NCI-H510A (cell line): ENCODE measurements around the gene CGB3.
"Not testable (repeated sequence)": the region's sequence is repeated elsewhere in the genome, so short reads cannot be mapped to it uniquely, and the experiment has no call there.

ENCODE experiments used
- DNase-seq: peaks from one replicate; lab custom pipeline; 2025; lab: John Stamatoyannopoulos, UW

CGB3 gene

DNA sequence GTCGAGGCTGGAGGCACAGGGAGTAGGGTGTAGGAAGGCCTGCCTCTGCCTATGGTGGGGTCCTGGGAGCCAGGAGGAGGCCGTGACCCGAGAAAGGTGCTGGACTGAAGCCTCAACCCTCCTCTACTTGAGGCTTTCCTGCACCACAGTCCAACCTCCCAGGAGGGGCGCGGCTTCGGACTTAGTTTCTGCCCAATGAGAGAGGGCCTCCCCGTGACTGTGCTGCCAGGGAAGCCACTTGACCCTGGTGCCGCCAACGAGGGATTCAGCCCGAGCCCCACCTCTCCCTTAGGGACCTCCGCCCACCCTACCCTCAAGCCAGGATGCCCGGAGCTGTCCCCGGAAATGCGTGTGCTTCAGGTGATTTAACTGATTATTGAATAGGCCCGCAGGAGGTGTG, at the start of gene CGB3:
CGB3 (minus strand) TSS at position 101 of the 400 bp plus-strand sequence. CDS start 362 bp downstream, outside the sequence.
- not testable (repeated sequence) for DNase-seq

DNA sequence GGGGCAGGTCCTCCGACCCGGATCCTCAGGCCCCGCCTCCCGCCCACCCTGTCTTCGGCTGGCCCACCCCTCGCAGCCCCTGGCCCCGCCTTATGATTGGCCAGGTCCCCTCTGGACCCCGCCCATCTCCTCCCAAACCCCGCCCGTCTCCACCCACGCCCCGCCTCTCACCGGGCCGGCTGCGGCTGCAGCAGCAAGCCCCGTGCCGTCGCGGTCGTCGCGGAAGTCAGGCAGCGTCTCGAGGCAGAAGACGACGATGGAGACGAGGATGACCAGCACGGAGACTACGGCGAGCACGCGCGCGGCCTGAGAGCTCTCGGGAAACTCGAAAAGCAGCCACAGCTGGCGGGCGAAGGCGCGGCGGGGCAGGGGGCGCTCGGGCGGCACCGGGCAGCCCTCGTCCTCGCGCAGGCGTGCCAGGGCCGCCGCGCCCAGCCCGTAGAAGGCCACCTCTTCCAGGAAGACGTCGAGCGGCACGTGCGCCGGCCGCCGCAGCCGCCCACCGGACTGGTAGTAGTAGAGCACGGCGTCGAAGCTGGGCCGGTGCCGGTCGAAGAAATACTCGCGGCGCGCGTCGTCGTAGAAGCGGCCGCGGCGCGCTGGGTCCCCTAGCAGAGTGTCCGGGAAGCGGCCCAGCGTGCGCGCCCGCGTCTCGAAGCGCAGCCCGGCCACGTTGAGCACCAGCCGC, 47.9 kb upstream of the CGB3 start:
- no peak for DNase-seq

DNA sequence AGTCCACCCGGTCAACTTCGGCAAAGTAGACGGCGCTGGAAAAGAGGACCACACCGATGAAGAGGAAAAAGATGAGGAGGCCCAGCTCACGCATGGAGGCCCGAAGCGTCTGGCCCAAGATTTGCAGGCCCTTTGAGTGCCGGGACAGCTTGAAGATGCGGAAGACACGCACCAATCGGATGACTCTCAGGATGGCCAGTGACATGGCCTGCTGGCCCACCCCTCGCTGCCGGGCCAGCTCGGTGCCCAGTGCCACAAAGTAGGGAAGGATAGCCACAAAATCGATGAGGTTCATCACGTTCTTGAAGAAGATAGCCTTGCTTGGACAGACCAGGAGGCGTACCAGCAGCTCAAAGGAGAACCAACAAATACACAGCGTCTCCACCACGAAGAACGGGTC, 46.3 kb upstream of the CGB3 start:
- no peak for DNase-seq

DNA sequence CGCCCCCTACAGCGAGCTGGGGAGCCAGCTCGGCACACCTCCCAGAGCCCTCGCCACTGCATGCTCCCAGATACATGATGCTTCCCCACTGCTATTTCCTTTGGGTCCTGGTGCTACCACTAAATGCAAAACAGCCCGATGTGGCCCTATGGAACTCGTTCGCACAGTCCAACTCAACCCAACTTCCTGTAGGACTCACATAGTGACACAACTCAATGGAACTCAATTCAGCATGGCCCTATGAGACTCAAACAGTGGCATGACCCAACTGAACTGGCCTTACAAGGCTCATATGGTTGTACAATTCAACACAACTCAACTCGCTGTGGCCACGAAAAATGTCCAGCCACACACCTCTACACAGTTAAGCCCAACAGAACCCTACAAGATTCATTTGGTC, 44.9 kb upstream of the CGB3 start:
- DNase-seq = no peak

DNA sequence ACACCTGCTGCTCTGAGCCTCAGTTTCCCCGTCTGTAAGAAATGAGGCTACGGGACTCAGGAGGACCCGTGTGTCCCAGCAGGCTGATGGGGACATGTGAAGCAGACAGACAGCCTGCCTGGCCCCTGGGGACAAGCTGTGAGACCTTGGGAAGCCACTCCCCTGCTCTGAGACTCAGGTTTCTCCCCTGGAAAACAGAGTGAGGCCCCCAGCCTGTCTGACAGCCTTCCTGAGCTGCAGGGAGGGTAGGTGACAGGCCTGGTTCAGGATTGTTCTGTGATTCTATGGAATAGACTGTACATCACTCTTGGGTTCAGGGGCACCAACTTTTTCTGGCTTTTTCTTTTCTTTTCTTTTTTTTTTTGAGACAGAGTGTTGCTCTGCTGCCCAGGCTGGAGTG, 43.4 kb upstream of the CGB3 start:
- DNase-seq = no peak

DNA sequence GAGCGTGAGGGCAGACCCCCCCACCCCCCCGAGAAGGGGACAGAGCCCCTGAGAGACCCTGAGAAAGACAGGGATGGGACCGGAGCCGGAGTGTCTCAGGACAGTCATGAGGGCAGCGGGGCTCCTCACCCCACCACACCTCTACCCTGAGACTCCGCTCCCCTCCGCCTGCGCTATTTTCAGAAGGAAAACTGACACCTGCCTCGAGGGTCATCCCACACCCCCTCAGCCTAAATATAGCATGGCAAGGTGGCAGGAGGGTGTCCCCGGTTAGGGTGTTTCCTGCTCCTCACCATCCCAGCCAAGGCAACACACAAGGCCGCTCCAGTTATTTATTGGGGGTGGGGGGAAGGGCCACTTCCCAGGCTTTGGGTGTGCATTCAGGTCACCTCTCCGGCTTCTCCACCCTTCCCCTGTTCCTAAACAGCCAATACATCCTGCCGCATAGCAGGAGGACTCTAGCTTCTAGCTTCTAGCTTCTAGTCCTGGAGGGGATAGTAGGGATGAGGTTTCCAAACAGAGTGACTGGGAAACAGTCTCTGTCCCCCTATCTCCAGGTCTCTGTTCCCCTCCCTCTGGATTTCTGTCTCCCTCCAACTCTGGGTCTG, 41.9 kb upstream of the CGB3 start:
- DNase-seq = no peak

DNA sequence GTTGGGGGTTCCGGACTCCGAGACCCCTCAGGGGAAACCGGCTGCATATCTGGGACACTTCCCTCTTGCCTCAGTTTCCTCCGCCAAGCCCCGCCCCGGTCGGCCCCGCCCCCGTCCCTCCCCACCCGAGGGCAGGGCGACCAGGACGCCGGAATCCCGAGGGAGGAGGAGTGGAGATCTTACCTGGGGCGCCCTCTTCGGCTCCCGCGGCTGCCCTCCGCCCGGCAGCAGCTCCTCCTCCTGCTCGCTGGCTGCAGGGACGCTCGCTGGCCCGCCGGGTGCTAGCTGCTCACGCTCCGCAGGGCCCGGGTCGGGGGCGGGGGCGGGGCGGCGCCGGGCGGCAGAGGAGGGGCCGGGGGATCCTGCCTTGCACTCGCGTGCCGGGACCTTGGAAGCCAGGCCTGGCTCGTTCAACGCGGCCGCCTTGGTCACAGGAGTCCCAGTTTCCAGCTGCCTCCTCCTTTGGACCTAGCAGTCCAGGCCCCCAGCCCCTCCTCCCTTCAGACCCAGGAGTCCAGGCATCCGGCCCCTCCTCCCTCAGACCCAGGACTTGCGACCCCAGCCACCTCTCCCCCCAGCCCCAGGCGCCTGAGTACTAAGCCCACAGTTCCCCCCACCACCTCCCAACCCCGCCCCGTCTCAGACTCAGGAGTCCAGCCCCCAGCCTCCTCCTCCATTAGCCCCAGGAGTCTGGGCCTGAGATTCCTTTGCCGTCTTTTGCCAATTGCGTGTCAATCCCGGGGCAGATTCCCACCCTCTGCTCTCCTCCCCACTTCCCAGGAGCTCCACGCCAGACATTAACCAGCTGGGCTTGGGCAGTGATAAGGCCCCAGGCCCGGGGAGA, 40.9 kb upstream of the CGB3 start, which contains the start of gene NTF4:
NTF4 (minus strand) TSS at position 51 of the 844 bp plus-strand sequence. CDS start 2,821 bp downstream, outside the sequence.
- no peak for DNase-seq

DNA sequence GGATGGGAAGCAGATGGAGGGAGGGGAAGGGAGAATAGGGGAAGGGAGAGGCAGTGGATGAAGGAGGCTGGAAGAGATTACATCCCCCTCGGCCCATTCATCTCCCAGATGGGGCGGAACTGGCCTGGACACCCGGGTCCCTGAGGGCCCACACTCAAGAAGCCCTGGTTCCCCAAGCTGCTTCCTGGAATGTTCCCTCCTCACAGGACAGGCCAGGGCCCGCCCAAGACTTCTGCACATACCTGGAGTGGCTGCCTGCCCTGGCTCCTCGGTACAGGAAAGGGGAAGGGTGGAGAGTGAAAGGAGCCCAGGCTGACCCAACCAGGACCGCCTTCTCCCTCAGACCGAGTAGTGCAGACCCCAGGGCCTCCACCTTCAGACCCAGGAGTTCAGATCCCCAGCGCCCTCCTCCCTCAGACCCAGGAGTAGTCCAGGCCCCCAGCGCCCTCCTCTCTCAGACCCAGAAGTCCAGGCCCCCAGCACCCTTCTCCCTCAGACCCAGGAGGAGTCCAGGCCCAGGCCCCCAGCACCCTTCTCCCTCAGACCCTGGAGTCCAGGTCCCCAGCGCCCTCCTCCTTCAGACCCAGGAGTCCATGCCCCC, 40.0 kb upstream of the CGB3 start:
- DNase-seq = no peak

DNA sequence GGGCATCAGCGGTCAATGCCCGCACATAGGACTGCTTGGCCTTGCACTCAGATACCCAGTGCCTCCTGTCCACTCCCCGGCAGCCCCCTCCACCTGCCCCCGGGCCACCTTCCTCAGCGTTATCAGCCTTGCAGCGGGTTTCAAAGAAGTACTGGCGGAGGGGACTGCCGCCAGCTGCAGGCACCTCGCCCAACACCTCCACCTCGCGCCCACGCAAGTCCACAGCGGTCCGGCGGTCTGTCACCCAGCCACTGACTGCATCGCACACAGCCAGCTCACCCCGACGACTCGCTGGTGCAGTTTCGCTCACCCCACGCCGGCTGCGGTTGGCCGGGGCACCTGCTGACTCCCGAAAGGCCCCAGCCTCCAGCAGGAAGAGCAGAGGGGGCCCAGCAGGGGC, 37.3 kb upstream of the CGB3 start:
- DNase-seq = no peak

DNA sequence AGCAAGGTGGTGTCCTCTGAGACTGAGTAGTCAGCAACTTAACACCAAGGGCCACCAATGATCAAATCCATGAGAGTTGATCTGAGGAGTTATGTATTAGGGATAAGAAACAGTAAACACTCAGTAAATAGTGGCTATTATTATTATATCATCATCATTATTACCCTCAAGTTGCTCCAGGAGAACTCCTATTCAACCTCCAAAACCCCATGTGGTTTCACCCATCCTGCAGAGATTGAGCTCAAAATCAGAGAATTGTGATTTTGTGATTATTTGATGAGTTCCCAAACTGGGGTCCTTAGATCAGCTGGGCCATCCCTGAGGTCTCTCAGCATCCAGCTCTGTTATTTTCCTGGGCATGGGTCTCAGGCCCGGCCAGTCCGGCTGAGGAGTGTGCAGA, 36.9 kb upstream of the CGB3 start:
- no peak for DNase-seq

DNA sequence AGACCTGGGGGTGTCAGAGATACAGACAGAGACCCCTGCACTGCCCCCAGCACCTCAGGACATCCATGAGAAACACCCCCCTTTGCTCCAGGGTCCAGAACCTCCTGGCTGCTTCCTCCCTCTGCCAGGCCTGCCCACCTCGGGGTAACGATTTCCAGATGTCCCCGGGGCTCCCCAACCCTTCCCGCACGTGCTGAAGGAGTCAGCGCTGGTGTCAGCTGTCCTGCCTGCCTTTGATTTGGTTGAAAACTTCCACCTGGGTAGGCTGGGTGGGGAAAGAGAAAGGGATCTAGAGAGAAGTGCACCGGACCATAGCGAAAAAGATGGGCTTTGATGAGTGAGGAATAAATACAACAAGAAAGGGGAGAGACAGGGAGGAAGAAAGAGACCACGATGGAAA, 34.9 kb upstream of the CGB3 start:
- DNase-seq = no peak

DNA sequence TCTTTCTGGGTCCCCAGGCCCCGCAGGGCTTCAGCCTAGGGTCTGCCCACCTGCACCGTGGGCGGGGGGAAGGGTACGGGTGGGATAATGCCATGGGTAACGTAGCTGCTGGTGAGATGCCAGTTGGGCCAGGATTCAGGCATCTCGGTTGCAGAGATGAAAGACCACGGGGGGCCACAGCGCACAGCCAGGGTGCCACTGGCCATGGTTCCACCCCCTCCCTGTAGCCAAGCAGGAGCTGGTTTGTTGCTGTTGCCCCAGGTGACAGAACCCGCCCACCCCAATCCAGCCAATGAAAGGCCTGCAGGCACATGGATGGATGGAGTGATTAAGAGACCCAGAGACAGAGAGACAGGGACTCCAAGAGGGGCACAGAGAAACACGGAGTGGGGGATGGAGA, 34.4 kb upstream of the CGB3 start:
- no peak for DNase-seq

DNA sequence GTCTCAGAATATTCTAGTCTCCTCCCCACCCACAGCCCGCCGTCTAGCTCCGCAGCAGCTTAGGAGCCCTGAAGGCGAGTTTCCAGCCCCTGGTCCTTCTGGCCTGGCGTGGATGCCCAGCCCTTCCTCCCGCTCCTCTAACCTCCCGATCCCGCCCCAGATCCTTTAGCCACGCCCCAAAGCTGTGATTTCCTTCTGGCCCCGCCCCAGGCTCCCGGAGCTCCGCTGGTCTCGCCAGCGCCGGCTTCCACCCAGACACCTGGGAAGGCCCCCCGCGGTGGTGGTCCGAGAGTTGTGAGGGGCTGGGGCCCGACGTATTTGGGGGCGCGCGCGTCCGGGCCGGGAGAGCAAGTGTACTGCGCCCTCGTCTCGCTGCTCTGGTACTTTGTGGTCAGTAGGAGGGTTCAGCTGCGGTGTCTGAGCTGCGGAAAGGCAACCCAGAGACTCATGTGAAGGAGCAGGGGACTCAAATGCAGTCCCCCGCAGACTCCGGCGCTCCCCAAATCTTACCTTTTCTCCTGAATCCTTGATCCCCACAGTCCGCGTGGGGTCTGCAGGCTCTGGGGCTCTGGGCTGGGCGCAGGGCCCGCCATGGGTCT, 33.6 kb upstream of the CGB3 start, which contains the start of gene CGB7:
CGB7 (minus strand) TSS at position 114 of the 599 bp plus-strand sequence. CDS start 2,374 bp downstream, outside the sequence.
- no peak for DNase-seq

DNA sequence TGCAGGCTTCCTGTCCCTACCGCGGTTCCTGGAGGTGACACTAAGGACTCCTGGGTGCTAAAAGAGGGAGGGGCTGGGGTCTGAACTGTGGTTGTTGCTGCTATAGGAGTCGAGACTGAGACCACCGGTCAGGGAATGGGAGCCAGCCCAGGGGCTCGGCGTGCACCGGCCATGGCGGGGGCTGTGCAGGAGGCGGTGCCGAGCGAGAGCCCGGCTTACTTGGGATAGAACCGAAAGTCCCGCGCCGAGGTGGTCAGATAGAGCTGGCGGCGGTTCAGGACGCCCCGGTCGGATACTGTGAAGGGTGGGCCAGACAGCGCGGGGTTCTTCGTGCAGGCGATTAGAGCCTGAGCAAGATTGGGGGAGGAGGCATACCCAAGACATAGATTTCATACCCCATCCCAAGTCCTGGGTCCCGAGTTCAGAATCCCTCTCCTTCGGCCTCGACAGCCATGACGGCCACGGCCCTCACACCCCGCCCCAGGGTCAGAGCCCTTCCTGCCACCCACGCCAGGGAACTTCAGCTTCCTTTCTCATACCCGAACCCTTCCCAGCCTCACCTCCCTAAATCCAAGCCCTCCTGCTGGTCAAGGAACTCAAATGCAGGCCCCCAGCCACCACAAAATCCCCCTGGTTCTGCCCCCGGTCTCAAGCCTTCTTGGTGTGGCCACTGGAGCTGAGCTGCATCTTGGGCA, 32.9 kb upstream of the CGB3 start:
- not testable (repeated sequence) for DNase-seq

DNA sequence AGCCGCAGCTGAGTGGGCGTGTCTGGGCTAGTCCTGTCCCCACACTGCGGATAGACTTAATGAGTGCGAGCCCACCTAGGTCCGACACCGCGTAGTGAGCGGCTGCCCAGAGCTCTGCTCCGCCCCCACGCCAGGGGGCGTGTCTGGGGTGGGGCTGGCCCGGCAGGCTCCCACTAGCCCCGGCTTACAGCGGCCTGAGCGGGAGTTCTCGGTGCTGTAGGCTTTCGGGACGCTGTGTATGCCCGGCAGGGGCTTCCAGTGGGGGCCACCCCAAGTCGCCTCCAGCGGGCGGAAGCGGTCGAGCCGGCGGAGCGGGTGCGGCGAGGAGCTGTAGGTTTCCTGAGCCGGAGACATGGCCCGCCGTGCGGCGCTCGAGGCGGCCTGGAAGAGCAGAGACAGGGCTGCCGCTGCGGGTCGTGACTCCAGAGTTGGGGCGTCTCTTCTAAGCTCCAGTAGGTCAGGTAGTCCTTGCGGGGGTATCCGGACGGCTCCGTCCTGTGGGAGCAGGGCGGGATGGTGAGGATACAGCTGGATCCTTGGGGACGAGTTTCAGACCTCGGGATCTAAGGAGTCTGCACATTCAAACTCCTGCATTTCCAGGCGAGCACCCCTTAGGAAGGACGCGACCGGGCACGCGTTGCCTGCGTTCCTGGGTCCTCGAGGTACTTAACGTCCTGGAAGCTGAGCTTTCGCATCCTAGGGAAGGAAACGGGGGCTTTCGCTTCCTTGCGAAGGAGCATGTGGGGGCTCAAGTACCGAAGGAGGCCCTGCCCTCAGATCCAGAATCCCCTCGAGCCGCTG, 32.2 kb upstream of the CGB3 start:
- DNase-seq = no peak

DNA sequence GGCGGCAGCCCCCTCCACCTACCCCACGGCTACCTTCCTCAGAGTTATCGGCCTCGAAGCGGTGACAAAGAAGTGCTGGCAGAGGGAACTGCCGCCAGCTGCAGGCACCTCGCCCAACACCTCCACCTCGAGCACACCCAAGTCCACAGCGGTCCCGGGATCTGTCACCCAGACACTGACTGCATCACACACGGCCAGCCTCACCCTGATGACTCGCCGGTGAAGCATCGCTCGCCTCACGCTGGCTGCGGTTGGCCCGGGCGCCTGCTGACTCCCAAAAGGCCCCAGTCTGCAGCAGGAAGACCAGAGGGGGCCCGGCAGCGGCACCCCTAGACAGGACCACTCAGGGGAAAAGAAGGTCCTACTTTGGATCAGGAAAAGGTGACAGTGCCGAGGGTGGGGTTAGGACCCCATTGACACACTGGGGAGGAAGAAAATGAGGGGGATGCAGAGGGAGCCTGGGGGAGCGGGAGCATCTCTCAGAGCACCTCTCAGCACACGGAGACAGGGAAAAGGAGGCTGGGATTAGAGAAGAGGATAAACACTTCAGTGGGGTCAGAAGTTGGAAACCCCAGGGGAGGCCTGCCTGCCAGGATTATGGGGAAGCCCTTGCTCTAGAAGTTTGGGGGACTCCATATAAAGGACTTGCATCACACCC, 26.4 kb upstream of the CGB3 start:
- not testable (repeated sequence) for DNase-seq

DNA sequence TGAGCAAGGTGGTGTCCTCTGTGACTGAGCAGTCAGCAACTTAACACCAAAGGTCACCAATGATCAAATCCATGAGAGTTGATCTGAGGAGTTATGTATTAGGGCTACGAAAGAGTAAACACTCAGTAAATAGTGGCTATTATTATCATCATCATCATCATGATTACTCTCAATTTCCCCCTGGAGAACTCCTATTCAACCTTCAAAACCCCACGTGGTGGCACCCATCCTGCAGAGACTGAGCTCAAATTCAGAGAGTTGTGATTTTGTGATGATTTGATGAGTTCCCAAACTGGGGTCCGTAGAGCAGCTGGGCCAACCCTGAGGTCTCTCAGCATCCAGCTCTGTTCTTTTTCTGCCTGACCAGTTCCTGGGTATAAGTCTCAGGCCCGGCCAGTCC, 25.7 kb upstream of the CGB3 start:
- DNase-seq = not testable (repeated sequence)

DNA sequence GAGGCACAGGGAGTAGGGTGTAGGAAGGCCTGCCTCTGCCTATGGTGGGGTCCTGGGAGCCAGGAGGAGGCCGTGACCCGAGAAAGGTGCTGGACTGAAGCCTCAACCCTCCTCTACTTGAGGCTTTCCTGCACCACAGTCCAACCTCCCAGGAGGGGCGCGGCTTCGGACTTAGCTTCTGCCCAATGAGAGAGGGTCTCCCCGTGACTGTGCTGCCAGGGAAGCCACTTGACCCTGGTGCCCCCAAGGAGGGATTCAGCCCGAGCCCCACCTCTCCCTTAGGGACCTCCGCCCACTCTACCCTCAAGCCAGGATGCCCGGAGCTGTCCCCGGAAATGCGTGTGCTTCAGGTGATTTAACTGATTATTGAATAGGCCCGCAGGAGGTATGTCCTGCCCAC, 24.9 kb upstream of the CGB3 start, which contains the start of gene CGB8:
CGB8 (minus strand) TSS at position 101 of the 400 bp plus-strand sequence. CDS start 372 bp downstream, outside the sequence.
- not testable (repeated sequence) for DNase-seq

DNA sequence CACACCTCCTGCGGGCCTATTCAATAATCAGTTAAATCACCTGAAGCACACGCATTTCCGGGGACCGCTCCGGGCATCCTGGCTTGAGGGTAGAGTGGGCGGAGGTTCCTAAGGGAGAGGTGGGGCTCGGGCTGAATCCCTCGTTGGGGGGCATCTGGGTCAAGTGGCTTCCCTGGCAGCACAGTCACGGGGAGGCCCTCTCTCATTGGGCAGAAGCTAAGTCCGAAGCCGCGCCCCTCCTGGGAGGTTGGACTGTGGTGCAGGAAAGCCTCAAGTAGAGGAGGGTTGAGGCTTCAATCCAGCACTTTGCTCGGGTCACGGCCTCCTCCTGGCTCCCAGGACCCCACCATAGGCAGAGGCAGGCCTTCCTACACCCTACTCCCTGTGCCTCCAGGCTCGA, 19.4 kb upstream of the CGB3 start, which contains the start of gene CGB5:
CGB5 (plus strand) TSS at position 301 of the 400 bp plus-strand sequence. CDS start 362 bp downstream, outside the sequence.
- not testable (repeated sequence) for DNase-seq
